ENCODE measurements around the gene RET. TPM values are rescaled to one million over a fixed set of nuclear protein-coding genes. Genes with fewer than 3 reads are reported as not detected.
A peak's percentile ranks its signal among the peaks of the same experiment; 100 is the strongest.

Gene RET
- total RNA-seq, 1 donor from 2014 or later = 1.1 TPM

- no peaks in the 10 kb centered on the region for H4K20me1 ChIP-seq (ENCODE audit: insufficient read depth, low read length)
- H3K27me3 Mint-ChIP-seq (ENCODE audit: low read depth, unreplicated experiment) = no peaks in the 10 kb centered on the region
- TF ChIP-seq CTCF (IDR thresholded peaks at IDR 0.05; ENCODE audit: insufficient read depth, low read depth, low read length) (no peak), EZH2 (IDR thresholded peaks at IDR 0.05; ENCODE audit: insufficient read depth, low read length) (no peak)
- no peaks in the 10 kb centered on the region for H3K9me3 Mint-ChIP-seq (ENCODE audit: unreplicated experiment)
- no peaks in the 10 kb centered on the region for H3K9me3 ChIP-seq (ENCODE audit: insufficient read depth, low read depth, low read length)
- H3K36me3 ChIP-seq (ENCODE audit: insufficient read depth, low read length) = no peaks in the 10 kb centered on the region
- H3K4me1 ChIP-seq (ENCODE audit: insufficient read depth, low read length) = peaks cover 10% of the 10 kb centered on the region
- peaks cover 8% of the 10 kb centered on the region for H3K27me3 ChIP-seq (ENCODE audit: insufficient read depth, low read length)
- no peak overlapping the region for H3K27ac ChIP-seq (ENCODE audit: low read depth, low read length)
- H3K27ac Mint-ChIP-seq (ENCODE audit: unreplicated experiment) = peak overlapping the region; percentile 78
- H3K4me2 ChIP-seq (ENCODE audit: low read length) = no peak overlapping the region
- no peaks in the 10 kb centered on the region for H3K79me2 ChIP-seq (ENCODE audit: insufficient read depth, low read length)
- H2AFZ ChIP-seq (ENCODE audit: low read depth, low read length) = no peak overlapping the region
- H3K9ac ChIP-seq (ENCODE audit: low read length) = no peak overlapping the region
- DNase-seq (ENCODE audit: low read depth) = no peak
- no peaks in the 10 kb centered on the region for H3K36me3 Mint-ChIP-seq (ENCODE audit: low read depth, unreplicated experiment)
- no peak overlapping the region for H3K4me3 ChIP-seq (ENCODE audit: insufficient read depth, low read depth, low read length)
- FAIRE-seq = no peak
- peak overlapping the region; percentile 14 for H3K4me3 Mint-ChIP-seq (ENCODE audit: unreplicated experiment)
- H3K4me1 Mint-ChIP-seq (ENCODE audit: low read depth, unreplicated experiment) = peaks cover 46% of the 10 kb centered on the region
Measured at GRCh38 chr10:43127442-43127841, 50.6 kb downstream of the RET start.

GRCh38 chr10:43128331-43128730, 51.5 kb downstream of the RET start:
- no peaks in the 10 kb centered on the region for H3K27me3 Mint-ChIP-seq (ENCODE audit: low read depth, unreplicated experiment)
- H3K27ac ChIP-seq (ENCODE audit: low read depth, low read length) = no peak overlapping the region

More at GRCh38 chr10:43128331-43128730, 51.5 kb downstream of the RET start:
- no peaks in the 10 kb centered on the region for H3K9me3 Mint-ChIP-seq (ENCODE audit: unreplicated experiment)
- Histone ChIP-seq H3K79me2 (ENCODE audit: insufficient read depth, low read length) (no peaks in the 10 kb centered on the region), H3K4me1 (ENCODE audit: insufficient read depth, low read length) (peaks cover 10% of the 10 kb centered on the region), H3K27me3 (ENCODE audit: insufficient read depth, low read length) (peaks cover 8% of the 10 kb centered on the region), H3K9me3 (ENCODE audit: insufficient read depth, low read depth, low read length) (no peaks in the 10 kb centered on the region), H3K4me3 (ENCODE audit: insufficient read depth, low read depth, low read length) (no peak overlapping the region), H2AFZ (ENCODE audit: low read depth, low read length) (no peak overlapping the region), H3K4me2 (ENCODE audit: low read length) (no peak overlapping the region), H3K36me3 (ENCODE audit: insufficient read depth, low read length) (no peaks in the 10 kb centered on the region), H4K20me1 (ENCODE audit: insufficient read depth, low read length) (no peaks in the 10 kb centered on the region), H3K9ac (ENCODE audit: low read length) (no peak overlapping the region)
- H3K4me3 Mint-ChIP-seq (ENCODE audit: unreplicated experiment) = no peak overlapping the region
- H3K27ac Mint-ChIP-seq (ENCODE audit: unreplicated experiment) = peak overlapping the region; percentile 95
- no peaks in the 10 kb centered on the region for H3K36me3 Mint-ChIP-seq (ENCODE audit: low read depth, unreplicated experiment)
- FAIRE-seq (no peak), DNase-seq (ENCODE audit: low read depth) (no peak)
- TF ChIP-seq EZH2 (IDR thresholded peaks at IDR 0.05; ENCODE audit: insufficient read depth, low read length) = no peak
- no peak for TF ChIP-seq CTCF (IDR thresholded peaks at IDR 0.05; ENCODE audit: insufficient read depth, low read depth, low read length)
- H3K4me1 Mint-ChIP-seq (ENCODE audit: low read depth, unreplicated experiment) = peaks cover 47% of the 10 kb centered on the region
